H9 (cell line): ENCODE measurements around the gene POC1B. TPM values are rescaled to one million over a fixed set of nuclear protein-coding genes. Genes with fewer than 3 reads are reported as not detected.

ENCODE experiments used
- DNase-seq: peaks from one replicate; pipeline ENCODE4 v3.0.0-alpha.2; 2017
- H2AFZ ChIP-seq: one replicate; pipeline ENCODE4 v1.6.1; 2013; ENCODE audit warnings: mild to moderate bottlenecking, low read length, control low read depth, moderate library complexity
- H2AK5ac ChIP-seq: 2 replicates; pipeline ENCODE4 v1.6.1; 2013; ENCODE audit warnings: low read length, control low read depth, mixed read lengths; ENCODE audit not compliant: insufficient read length
- H2BK120ac ChIP-seq: one replicate; pipeline ENCODE4 v1.6.1; 2013; ENCODE audit warnings: low read depth, mild to moderate bottlenecking, low read length, control low read depth, inconsistent platforms; ENCODE audit not compliant: poor library complexity, severe bottlenecking
- H2BK12ac ChIP-seq: 2 replicates; pipeline ENCODE4 v1.6.1; 2013; ENCODE audit warnings: low read length, control low read depth, mixed read lengths, low read depth; ENCODE audit not compliant: insufficient read length
- H2BK15ac ChIP-seq: 2 replicates; pipeline ENCODE4 v1.6.1; 2013; ENCODE audit warnings: low read depth, low read length, control low read depth
- H2BK20ac ChIP-seq: one replicate; pipeline ENCODE4 v1.6.1; 2013; ENCODE audit warnings: low read depth, mild to moderate bottlenecking, low read length, control low read depth, inconsistent platforms; ENCODE audit not compliant: poor library complexity, severe bottlenecking
- H2BK5ac ChIP-seq: 2 replicates; pipeline ENCODE4 v1.6.1; 2013; ENCODE audit warnings: low read length, control low read depth, mixed read lengths; ENCODE audit not compliant: insufficient read length
- H3K14ac ChIP-seq: 2 replicates; pipeline ENCODE4 v1.6.1; 2013; ENCODE audit warnings: low read length, control low read depth; ENCODE audit not compliant: insufficient read depth
- H3K18ac ChIP-seq: 2 replicates; pipeline ENCODE4 v1.6.1; 2013; ENCODE audit warnings: low read depth, mild to moderate bottlenecking, mixed read lengths, low read length, control low read depth; ENCODE audit not compliant: insufficient read length
- H3K23ac ChIP-seq: 2 replicates; pipeline ENCODE4 v1.6.1; 2013; ENCODE audit warnings: low read length, control low read depth, mixed read lengths, low read depth; ENCODE audit not compliant: insufficient read length
- H3K23me2 ChIP-seq: 2 replicates; pipeline ENCODE4 v1.6.1; 2013; ENCODE audit warnings: low read depth, mild to moderate bottlenecking, mixed read lengths, low read length, control low read depth; ENCODE audit not compliant: insufficient read length, poor library complexity, severe bottlenecking
- H3K27ac ChIP-seq: 2 replicates; pipeline ENCODE4 v1.5.1; 2013; ENCODE audit warnings: low read length, control low read depth, mixed read lengths, low read depth; ENCODE audit not compliant: insufficient read length
- H3K27me3 ChIP-seq: 2 replicates; pipeline ENCODE4 v1.6.1; 2013; ENCODE audit warnings: low read length, control low read depth, inconsistent platforms; ENCODE audit not compliant: insufficient read depth
- H3K4ac ChIP-seq: 2 replicates; pipeline ENCODE4 v1.6.1; 2013; ENCODE audit warnings: low read depth, mild to moderate bottlenecking, control low read depth, inconsistent platforms, low read length, moderate library complexity
- H3K4me1 ChIP-seq: 2 replicates; pipeline ENCODE4 v1.6.1; 2013; ENCODE audit warnings: low read length, control low read depth, inconsistent platforms; ENCODE audit not compliant: insufficient read depth
- H3K4me2 ChIP-seq: 2 replicates; pipeline ENCODE4 v1.6.1; 2013; ENCODE audit warnings: low read length, control low read depth, mixed read lengths; ENCODE audit not compliant: insufficient read length, insufficient read depth
- H3K56ac ChIP-seq: 2 replicates; pipeline ENCODE4 v1.6.1; 2013; ENCODE audit warnings: low read depth, mild to moderate bottlenecking, mixed read lengths, low read length, control low read depth; ENCODE audit not compliant: insufficient read length
- H3K79me1 ChIP-seq: 2 replicates; pipeline ENCODE4 v1.6.1; 2013; ENCODE audit warnings: low read depth, mild to moderate bottlenecking, moderate library complexity, low read length, control low read depth, inconsistent platforms; ENCODE audit not compliant: insufficient read depth, poor library complexity, severe bottlenecking
- H3K79me2 ChIP-seq: 2 replicates; pipeline ENCODE4 v1.6.1; 2013; ENCODE audit warnings: low read length, control low read depth, inconsistent platforms; ENCODE audit not compliant: insufficient read depth
- H3K9ac ChIP-seq: 2 replicates; pipeline ENCODE4 v1.6.1; 2013; ENCODE audit warnings: low read length, control low read depth, mixed read lengths; ENCODE audit not compliant: insufficient read length; ENCODE audit errors: extremely low read depth
- H3K9me3 ChIP-seq: one replicate; pipeline ENCODE4 v1.6.1; 2013; ENCODE audit warnings: low read depth, low read length, inconsistent platforms; ENCODE audit not compliant: control insufficient read depth
- H3T11ph ChIP-seq: one replicate; pipeline ENCODE4 v1.6.1; 2013; ENCODE audit warnings: mild to moderate bottlenecking, low read length, control low read depth, inconsistent platforms
- H4K20me1 ChIP-seq: one replicate; pipeline ENCODE4 v1.6.1; 2013; ENCODE audit not compliant: control insufficient read depth, insufficient read length, insufficient read depth
- H4K5ac ChIP-seq: 2 replicates; pipeline ENCODE4 v1.6.1; 2013; ENCODE audit warnings: low read depth, mild to moderate bottlenecking, mixed read lengths, low read length, control low read depth; ENCODE audit not compliant: insufficient read length
- H4K8ac ChIP-seq: replicated peaks from 2 replicates; pipeline ENCODE4 v1.6.1; 2013; ENCODE audit warnings: low read length, control low read depth, mixed read lengths, low read depth; ENCODE audit not compliant: insufficient read length
- H4K91ac ChIP-seq: 2 replicates; pipeline ENCODE4 v1.6.1; 2013; ENCODE audit warnings: low read depth, mild to moderate bottlenecking, moderate library complexity, mixed read lengths, low read length, control low read depth; ENCODE audit not compliant: insufficient read length
- H3K27ac Mint-ChIP-seq, 3 experiments: 2 replicates in 2 of 3; 3 replicates in 1 of 3; pipeline ENCODE4 v1.8.0; 2020 to 2021; ENCODE audit warnings: mixed read lengths in 3 of 3, mild to moderate bottlenecking in 1 of 3, moderate library complexity in 1 of 3
- H3K27me3 Mint-ChIP-seq: 2 replicates; pipeline ENCODE4 v1.8.0; 2021; ENCODE audit warnings: low read depth, mild to moderate bottlenecking, moderate library complexity, mixed read lengths
- H3K36me3 Mint-ChIP-seq, 3 experiments: 2 replicates in 2 of 3; 3 replicates in 1 of 3; pipeline ENCODE4 v1.8.0; 2020 to 2021; ENCODE audit warnings: low read depth in 3 of 3, mixed read lengths in 3 of 3; ENCODE audit not compliant: insufficient read depth in 1 of 3
- H3K4me1 Mint-ChIP-seq, 2 experiments: 2 replicates each; pipeline ENCODE4 v1.8.0; 2020; ENCODE audit warnings: mixed read lengths in 2 of 2
- H3K4me3 Mint-ChIP-seq, 2 experiments: 2 replicates in 1 of 2; 3 replicates in 1 of 2; pipeline ENCODE4 v1.8.0; 2020 to 2021; ENCODE audit warnings: mild to moderate bottlenecking in 2 of 2, mixed read lengths in 2 of 2, moderate library complexity in 1 of 2
- H3K9me3 Mint-ChIP-seq, 2 experiments: 2 replicates in 1 of 2; 3 replicates in 1 of 2; pipeline ENCODE4 v1.8.0; 2020; ENCODE audit warnings: mild to moderate bottlenecking in 2 of 2, mixed read lengths in 2 of 2, moderate library complexity in 1 of 2
- WGBS: extraction: QIAGEN DNeasy Blood & Tissue Kit; methylation state at CpG from one replicate; pipeline ENCODE4 v1.1.7; 2013; ENCODE audit warnings: missing lambda C conversion rate, low lambda C conversion rate, mixed read lengths; ENCODE audit not compliant: insufficient read length; ENCODE audit errors: extremely low coverage; 5-methylcytosine and 5-hydroxymethylcytosine counted together
- total RNA-seq: library from RNA; stranded (reverse); gene quantifications from 2 replicates; pipeline ENCODE4 v1.2.1, GENCODE V29; 2021
- TF ChIP-seq, protein P1 (sequence below): fragments of 200-600 bp; sonication (generic); conservative IDR thresholded peaks from 3 replicates; pipeline ENCODE4 v1.8.0; 2021; ENCODE audit warnings: antibody characterized with exemption, mild to moderate bottlenecking

The POC1B gene
- total RNA-seq, 1 experiment from 2014 or later = 12.5 TPM

DNA sequence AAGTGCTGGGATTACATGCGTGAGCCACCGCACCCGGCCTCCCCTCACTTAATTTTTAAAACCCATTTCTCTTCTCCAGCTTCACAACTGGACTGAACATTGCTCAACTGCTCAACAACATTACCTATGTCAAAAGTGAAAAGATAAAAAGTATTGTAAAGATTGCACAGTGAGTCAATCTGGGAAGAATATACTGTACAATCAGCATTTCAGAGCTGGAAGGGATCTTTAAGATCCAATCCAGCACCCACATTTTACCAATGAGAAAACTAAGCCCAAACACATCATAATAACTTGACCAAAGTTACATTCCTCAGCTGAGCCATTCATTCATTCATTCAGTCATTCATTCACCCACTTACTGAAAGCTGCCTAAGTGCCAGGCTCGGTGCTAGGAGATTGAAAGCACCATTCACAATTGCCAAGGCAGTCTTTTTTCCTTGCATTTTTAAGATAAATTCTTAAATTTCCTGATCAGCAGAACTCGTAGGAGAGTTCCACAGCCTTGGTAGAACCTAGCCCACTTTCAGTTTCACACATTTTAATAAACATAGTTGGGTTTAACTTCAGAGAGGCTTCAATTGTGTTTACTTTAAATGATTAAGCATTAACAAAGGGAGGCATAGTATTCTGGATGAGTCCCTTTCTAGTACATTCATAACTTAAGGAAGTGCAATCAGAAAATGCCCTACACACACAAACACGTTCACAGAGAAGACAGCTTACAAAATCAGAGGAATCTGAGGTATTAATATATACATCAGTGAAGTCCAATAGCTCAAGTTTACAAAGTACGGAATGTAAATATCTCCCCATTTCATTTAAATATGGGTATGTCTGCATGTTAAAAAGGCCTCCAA is 4.3 kb downstream of the POC1B start:
- Histone ChIP-seq H3K4me2 (no peak overlapping the region), H3K23ac (no peak overlapping the region), H2BK20ac (no peak overlapping the region), H2BK5ac (no peak overlapping the region), H3K27ac (no peak overlapping the region), H3K4ac (no peak overlapping the region), H2BK120ac (no peak overlapping the region), H3K4me1 (no peaks in the 10 kb centered on the region; the same call in 1 of the 2 replicates), H3K9me3 (no peaks in the 10 kb centered on the region), H2BK15ac (no peak overlapping the region), H3T11ph (no peak overlapping the region), H4K91ac (no peak overlapping the region), H3K79me1 (no peaks in the 10 kb centered on the region), H4K20me1 (no peaks in the 10 kb centered on the region), H3K27me3 (no peaks in the 10 kb centered on the region), H3K23me2 (peaks cover 10% of the 10 kb centered on the region), H2AK5ac (no peak overlapping the region), H3K9ac (no peak overlapping the region), H3K79me2 (no peaks in the 10 kb centered on the region), H2BK12ac (no peak overlapping the region), H3K18ac (no peak overlapping the region), H3K56ac (no peak overlapping the region), H4K5ac (no peak overlapping the region), H2AFZ (no peak overlapping the region), H4K8ac (no peak overlapping the region), H3K14ac (no peak overlapping the region)
- Mint-ChIP-seq H3K27ac (no peak overlapping the region; a peak in 1 of 7 replicates), H3K9me3 (no peaks in the 10 kb centered on the region), H3K4me1 (peaks cover 7 to 11% of the 10 kb centered on the region in 2 experiments), H3K4me3 (no peak overlapping the region), H3K36me3 (peaks cover 8 to 17% (median 15%) of the 10 kb centered on the region in 3 experiments; a peak in 6 of 7 replicates), H3K27me3 (no peaks in the 10 kb centered on the region; the same call in 1 of the 2 replicates)
- no peak for DNase-seq
- WGBS = no CpG with 5 or more reads among the region's 7 CpGs
- TF ChIP-seq, protein P1, sequence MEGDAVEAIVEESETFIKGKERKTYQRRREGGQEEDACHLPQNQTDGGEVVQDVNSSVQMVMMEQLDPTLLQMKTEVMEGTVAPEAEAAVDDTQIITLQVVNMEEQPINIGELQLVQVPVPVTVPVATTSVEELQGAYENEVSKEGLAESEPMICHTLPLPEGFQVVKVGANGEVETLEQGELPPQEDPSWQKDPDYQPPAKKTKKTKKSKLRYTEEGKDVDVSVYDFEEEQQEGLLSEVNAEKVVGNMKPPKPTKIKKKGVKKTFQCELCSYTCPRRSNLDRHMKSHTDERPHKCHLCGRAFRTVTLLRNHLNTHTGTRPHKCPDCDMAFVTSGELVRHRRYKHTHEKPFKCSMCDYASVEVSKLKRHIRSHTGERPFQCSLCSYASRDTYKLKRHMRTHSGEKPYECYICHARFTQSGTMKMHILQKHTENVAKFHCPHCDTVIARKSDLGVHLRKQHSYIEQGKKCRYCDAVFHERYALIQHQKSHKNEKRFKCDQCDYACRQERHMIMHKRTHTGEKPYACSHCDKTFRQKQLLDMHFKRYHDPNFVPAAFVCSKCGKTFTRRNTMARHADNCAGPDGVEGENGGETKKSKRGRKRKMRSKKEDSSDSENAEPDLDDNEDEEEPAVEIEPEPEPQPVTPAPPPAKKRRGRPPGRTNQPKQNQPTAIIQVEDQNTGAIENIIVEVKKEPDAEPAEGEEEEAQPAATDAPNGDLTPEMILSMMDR = no peak
